Right ventricle myocardium inferior (tissue), 1 donor: ENCODE measurements around the gene CYB5RL. TPM values are rescaled to one million over a fixed set of nuclear protein-coding genes. Genes with fewer than 3 reads are reported as not detected.
"Not testable (repeated sequence)": the region's sequence is repeated elsewhere in the genome, so short reads cannot be mapped to it uniquely, and the experiment has no call there.

Experiments
- ATAC-seq: fragments of 200-7000 bp; cut with Tn5 transposase; one replicate; pipeline ENCODE4 v1.9.1; 2020; ENCODE audit warnings: mild to moderate bottlenecking, moderate library complexity
- DNase-seq: peaks from one replicate; pipeline ENCODE4 v3.0.0; 2021; ENCODE audit errors: missing footprints
- intact Hi-C: fragments of 100-400 bp; cut with DNase I; formaldehyde crosslinking; loops from one replicate; pipeline ENCODE4 v1.11.0; 2022
- total RNA-seq: library from RNA; stranded (reverse); fragmentation: NEBNext Ultra II Directional; extraction: Animal tissue kit (Norgen Biotek cat#: 25700); gene quantifications from one replicate; pipeline ENCODE4 v1.2.1, GENCODE V29; 2021
- donor health status: DM: no; HTN: yes; CAD: no; lungs with severe emphysema.

Gene CYB5RL
- total RNA-seq, 1 donor from 2014 or later = 3.9 TPM

- intact Hi-C loops = no loop called here
- DNase-seq (peak; percentile 22), ATAC-seq (no peak)
Observed at GRCh38 chr1:54168206-54168965, 31.4 kb downstream of the CYB5RL start.

- peak; percentile 56 for DNase-seq
- no peak for ATAC-seq
- intact Hi-C loops = no loop called here
Observed at GRCh38 chr1:54167422-54168139, 32.2 kb downstream of the CYB5RL start.

GRCh38 chr1:54166357-54166756 lies 33.5 kb downstream of the CYB5RL start:
- DNase-seq, intact Hi-C loops, ATAC-seq: not testable (repeated sequence)

- intact Hi-C loops = no loop called here
- ATAC-seq = no peak
- DNase-seq = peak; percentile 28
Observed at GRCh38 chr1:54165146-54165545, 34.7 kb downstream of the CYB5RL start.

- ATAC-seq (no peak), DNase-seq (no peak)
- intact Hi-C loops = no loop called here
Observed at GRCh38 chr1:54163573-54163972, 36.3 kb downstream of the CYB5RL start.

- no peak for ATAC-seq
- intact Hi-C loops = no loop called here
Observed at GRCh38 chr1:54163051-54163450, 36.8 kb downstream of the CYB5RL start.

GRCh38 chr1:54161495-54162168 lies 38.2 kb downstream of the CYB5RL start:
- intact Hi-C loops = no loop called here
- ATAC-seq = no peak

More at GRCh38 chr1:54163051-54163450, 36.8 kb downstream of the CYB5RL start:
- DNase-seq = peak; percentile 33

GRCh38 chr1:54160351-54160750 lies 39.5 kb downstream of the CYB5RL start:
- intact Hi-C loops = no loop called here
- ATAC-seq (no peak), DNase-seq (peak; percentile 48)

More at GRCh38 chr1:54161495-54162168, 38.2 kb downstream of the CYB5RL start:
- peak; percentile 18 for DNase-seq

- no peak for ATAC-seq
- intact Hi-C loops = no loop called here
- peak; percentile 31 for DNase-seq
Observed at GRCh38 chr1:54159733-54160316, 40.0 kb downstream of the CYB5RL start.

- DNase-seq = peak; percentile 57
- no peak for ATAC-seq
- intact Hi-C loops = no loop called here
Observed at GRCh38 chr1:54158071-54158470, 41.8 kb downstream of the CYB5RL start.

- intact Hi-C loops = no loop called here
Observed at GRCh38 chr1:54157401-54157800, 42.4 kb downstream of the CYB5RL start.

GRCh38 chr1:54156986-54157385 lies 42.8 kb downstream of the CYB5RL start:
- no peak for ATAC-seq
- peak; percentile 48 for DNase-seq
- intact Hi-C loops = no loop called here

More at GRCh38 chr1:54157401-54157800, 42.4 kb downstream of the CYB5RL start:
- DNase-seq (no peak), ATAC-seq (no peak)

- intact Hi-C loops = no loop called here
- DNase-seq (no peak), ATAC-seq (no peak)
Observed at GRCh38 chr1:54156201-54156600, 43.6 kb downstream of the CYB5RL start.

GRCh38 chr1:54153535-54154439 lies 46.0 kb downstream of the CYB5RL start:
- ATAC-seq (peak; percentile 88), DNase-seq (peak; percentile 70)
- intact Hi-C loops = no loop called here

- peak; percentile 47 for DNase-seq
- intact Hi-C loops = no loop called here
- no peak for ATAC-seq
Observed at GRCh38 chr1:54152696-54153095, 47.1 kb downstream of the CYB5RL start, which contains the start of gene CDCP2. Gene CDCP2 (minus strand): TSS chr1:54153000. CDS start chr1:54152922, 78 bp downstream.

- no peak for ATAC-seq
- intact Hi-C loops = no loop called here
- DNase-seq = peak; percentile 15
Observed at GRCh38 chr1:54151013-54151412, 48.8 kb downstream of the CYB5RL start.
